ENCODE measurements around the gene IMPG1.
"Not testable (repeated sequence)": the region's sequence is repeated elsewhere in the genome, so short reads cannot be mapped to it uniquely, and the experiment has no call there.

The IMPG1 gene

GRCh38 chr6:75947935-75948334 lies 124.5 kb downstream of the IMPG1 start:
- no peak for DNase-seq

- no peak for DNase-seq
Observed at GRCh38 chr6:75946146-75946831, 126.2 kb downstream of the IMPG1 start.

GRCh38 chr6:75943381-75943780 lies 129.1 kb downstream of the IMPG1 start:
- no peak for DNase-seq

- no peak for DNase-seq
Observed at GRCh38 chr6:75941509-75941908, 131.0 kb downstream of the IMPG1 start.

- no peak for DNase-seq
Observed at GRCh38 chr6:75940564-75940963, 131.9 kb downstream of the IMPG1 start.

GRCh38 chr6:75937846-75938245 lies 134.6 kb downstream of the IMPG1 start:
- DNase-seq: no peak

GRCh38 chr6:75936682-75937081 lies 135.8 kb downstream of the IMPG1 start:
- no peak for DNase-seq

GRCh38 chr6:75935473-75935793 lies 137.0 kb downstream of the IMPG1 start:
- no peak for DNase-seq

GRCh38 chr6:75934643-75935472 lies 137.6 kb downstream of the IMPG1 start:
- DNase-seq: peak; percentile 68

- no peak for DNase-seq
Observed at GRCh38 chr6:75933387-75933975, 139.0 kb downstream of the IMPG1 start.

GRCh38 chr6:75932067-75932466 lies 140.4 kb downstream of the IMPG1 start:
- DNase-seq: no peak

- no peak for DNase-seq
Observed at GRCh38 chr6:75931011-75931680, 141.3 kb downstream of the IMPG1 start.

GRCh38 chr6:75926293-75927168 lies 145.9 kb downstream of the IMPG1 start:
- no peak for DNase-seq

- no peak for DNase-seq
Observed at GRCh38 chr6:75922226-75922625, 150.2 kb downstream of the IMPG1 start.

- DNase-seq: no peak
Observed at GRCh38 chr6:75913040-75913439, 159.4 kb downstream of the IMPG1 start.

- no peak for DNase-seq
Observed at GRCh38 chr6:75907444-75907843, 165.0 kb downstream of the IMPG1 start.

- DNase-seq: no peak
Observed at GRCh38 chr6:75906871-75907270, 165.6 kb downstream of the IMPG1 start.

- not testable (repeated sequence) for DNase-seq
Observed at GRCh38 chr6:75905129-75905528, 167.3 kb downstream of the IMPG1 start.

GRCh38 chr6:75900216-75900615 lies 172.2 kb downstream of the IMPG1 start:
- DNase-seq: not testable (repeated sequence)

- no peak for DNase-seq
Observed at GRCh38 chr6:75896526-75896925, 175.9 kb downstream of the IMPG1 start.

GRCh38 chr6:75893776-75894152 lies 178.7 kb downstream of the IMPG1 start:
- DNase-seq: no peak

GRCh38 chr6:75893058-75893775 lies 179.2 kb downstream of the IMPG1 start:
- DNase-seq: no peak

Measured in activated effector memory CD4-positive, alpha-beta T cell treated with anti-CD3 and anti-CD28 coated beads, Interleukin-2, amount 50 U/mL, for 16 hours (primary cell).